GM10248 (cell line): Measurements from ENCODE around the gene STAMBPL1.

Source experiments
- CTCF ChIA-PET: fragments of 300-600 bp; sonication (Branson Sonifier 250); formaldehyde crosslinking; extraction: SDS; loops from one replicate; lab custom pipeline; 2021; ENCODE audit warnings: antibody characterized with exemption; lab: Yijun Ruan, JAX
- POLR2A ChIA-PET: fragments of 350-650 bp; sonication (Branson Sonifier 250); formaldehyde crosslinking; extraction: SDS; loops from one replicate; lab custom pipeline; 2020; ENCODE audit warnings: antibody characterized with exemption; lab: Yijun Ruan, JAX
- DNase-seq: peaks from one replicate; pipeline ENCODE4 v3.0.0; 2012; ENCODE audit errors: extremely low spot score
- TF ChIP-seq, protein P1 (sequence below): IDR thresholded peaks from 2 replicates; pipeline ENCODE4 v1.5.1; 2012; ENCODE audit warnings: mild to moderate bottlenecking, low read depth; ENCODE audit errors: extremely low read depth, missing control alignments, control extremely low read depth

The STAMBPL1 gene

GRCh38 chr10:88893611-88894010 lies 13.6 kb downstream of the STAMBPL1 start:
- ChIA-PET CTCF (interaction anchor here (1.0 to 1.9 kb wide), 2 partner anchors 39 to 121 kb away, joined by 3 to 8 read pairs; no protein-coding TSS in a partner anchor), POLR2A (no interaction called here)
- no peak for DNase-seq
- TF ChIP-seq, protein P1, sequence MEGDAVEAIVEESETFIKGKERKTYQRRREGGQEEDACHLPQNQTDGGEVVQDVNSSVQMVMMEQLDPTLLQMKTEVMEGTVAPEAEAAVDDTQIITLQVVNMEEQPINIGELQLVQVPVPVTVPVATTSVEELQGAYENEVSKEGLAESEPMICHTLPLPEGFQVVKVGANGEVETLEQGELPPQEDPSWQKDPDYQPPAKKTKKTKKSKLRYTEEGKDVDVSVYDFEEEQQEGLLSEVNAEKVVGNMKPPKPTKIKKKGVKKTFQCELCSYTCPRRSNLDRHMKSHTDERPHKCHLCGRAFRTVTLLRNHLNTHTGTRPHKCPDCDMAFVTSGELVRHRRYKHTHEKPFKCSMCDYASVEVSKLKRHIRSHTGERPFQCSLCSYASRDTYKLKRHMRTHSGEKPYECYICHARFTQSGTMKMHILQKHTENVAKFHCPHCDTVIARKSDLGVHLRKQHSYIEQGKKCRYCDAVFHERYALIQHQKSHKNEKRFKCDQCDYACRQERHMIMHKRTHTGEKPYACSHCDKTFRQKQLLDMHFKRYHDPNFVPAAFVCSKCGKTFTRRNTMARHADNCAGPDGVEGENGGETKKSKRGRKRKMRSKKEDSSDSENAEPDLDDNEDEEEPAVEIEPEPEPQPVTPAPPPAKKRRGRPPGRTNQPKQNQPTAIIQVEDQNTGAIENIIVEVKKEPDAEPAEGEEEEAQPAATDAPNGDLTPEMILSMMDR, result no peak

- no peak for DNase-seq
- ChIA-PET POLR2A (no interaction called here), CTCF (interaction anchor here (0.7 to 2.5 kb wide), 9 partner anchors 10 to 60 kb away, joined by 3 to 17 read pairs (median 4); partner anchors contain the start of gene STAMBPL1)
- TF ChIP-seq, protein P1, result no peak
Measured at GRCh38 chr10:88895250-88895649, 15.2 kb downstream of the STAMBPL1 start.

DNA sequence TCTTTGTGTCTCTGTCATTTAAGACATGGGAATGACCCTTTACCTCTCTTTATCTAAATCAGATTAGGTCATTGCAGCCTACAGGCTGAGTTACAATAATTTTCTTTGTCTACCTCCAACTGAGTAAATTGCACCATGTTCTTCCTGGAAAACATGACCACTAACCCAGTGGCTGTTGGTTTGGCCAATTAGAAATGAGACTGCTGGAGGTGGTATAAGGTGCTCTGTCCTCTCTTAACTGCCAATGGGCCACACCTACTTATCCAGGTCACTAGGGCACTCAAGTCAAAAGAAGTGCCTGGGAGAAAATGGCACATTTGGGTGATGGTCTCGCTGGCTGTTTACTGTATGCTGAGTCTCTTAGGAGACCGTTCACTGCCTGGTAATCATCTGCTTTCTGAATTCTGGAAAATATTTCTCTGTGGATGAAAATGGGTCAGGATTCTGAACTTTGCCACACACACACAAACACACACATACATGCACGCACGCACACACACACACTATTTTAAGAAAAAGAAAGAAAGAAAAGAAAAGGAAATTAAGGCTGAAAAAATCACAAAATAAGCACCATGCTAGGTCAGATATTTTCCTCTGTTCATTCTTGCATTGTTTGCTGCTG lies 16.4 kb downstream of the STAMBPL1 start:
- POLR2A ChIA-PET, result no interaction called here
- TF ChIP-seq, protein P1, result no peak
- CTCF ChIA-PET, result interaction anchor here (0.8 to 6.7 kb wide), 8 partner anchors 10 to 91 kb away, joined by 3 to 69 read pairs (median 16); partner anchors contain the start of gene STAMBPL1
- DNase-seq, result no peak

DNA sequence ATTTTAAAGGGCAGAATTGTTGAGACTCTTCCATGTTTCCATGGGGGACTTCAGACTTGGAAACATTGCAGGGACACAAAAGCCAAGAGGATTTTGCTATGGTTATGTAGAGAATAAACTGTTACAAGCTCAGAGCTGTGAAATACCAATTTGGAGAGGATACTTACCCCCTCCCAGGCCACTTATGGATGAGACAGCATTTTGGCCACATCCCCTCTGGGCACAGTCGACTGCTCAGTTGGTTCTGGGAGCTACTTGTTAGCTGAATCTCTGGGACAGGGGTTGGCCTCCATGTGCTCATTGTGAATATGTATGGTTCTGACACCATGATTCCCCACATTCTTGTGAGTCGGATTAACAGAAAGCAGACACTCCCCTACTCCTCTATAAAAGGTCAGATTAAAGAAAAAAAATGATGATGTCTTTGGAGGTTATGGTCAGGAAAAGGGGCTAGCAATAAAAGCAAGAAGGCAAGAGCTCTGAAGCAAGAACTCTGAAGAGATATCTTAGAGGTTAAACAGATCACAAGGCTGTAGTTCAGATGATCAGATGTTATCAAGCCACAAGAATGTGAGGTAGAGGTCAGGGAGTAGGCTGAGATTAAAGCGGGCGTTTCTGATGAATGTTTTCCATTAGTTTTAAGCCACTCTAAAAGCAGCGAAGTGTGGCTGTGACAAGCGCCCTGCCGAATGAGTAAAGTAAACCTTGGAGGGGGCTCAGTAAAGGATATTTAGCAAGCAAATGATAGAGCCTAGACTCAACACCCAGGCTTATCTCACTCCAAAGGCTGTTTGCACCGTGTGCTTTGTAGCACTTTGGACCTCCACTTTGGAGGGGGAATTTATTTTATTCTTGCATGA lies 17.2 kb downstream of the STAMBPL1 start:
- ChIA-PET CTCF (interaction anchor here (0.8 to 6.7 kb wide), 6 partner anchors 11 to 90 kb away, joined by 3 to 69 read pairs (median 5); partner anchors contain the start of gene STAMBPL1), POLR2A (no interaction called here)
- TF ChIP-seq, protein P1, result no peak
- DNase-seq, result no peak

- ChIA-PET POLR2A (no interaction called here), CTCF (interaction anchor here (1.1 to 6.7 kb wide), 7 partner anchors 9 to 320 kb away, joined by 3 to 69 read pairs (median 6); partner anchors contain the start of gene STAMBPL1)
- TF ChIP-seq, protein P1, result no peak
Measured at GRCh38 chr10:88898727-88899126, 18.7 kb downstream of the STAMBPL1 start.

DNA sequence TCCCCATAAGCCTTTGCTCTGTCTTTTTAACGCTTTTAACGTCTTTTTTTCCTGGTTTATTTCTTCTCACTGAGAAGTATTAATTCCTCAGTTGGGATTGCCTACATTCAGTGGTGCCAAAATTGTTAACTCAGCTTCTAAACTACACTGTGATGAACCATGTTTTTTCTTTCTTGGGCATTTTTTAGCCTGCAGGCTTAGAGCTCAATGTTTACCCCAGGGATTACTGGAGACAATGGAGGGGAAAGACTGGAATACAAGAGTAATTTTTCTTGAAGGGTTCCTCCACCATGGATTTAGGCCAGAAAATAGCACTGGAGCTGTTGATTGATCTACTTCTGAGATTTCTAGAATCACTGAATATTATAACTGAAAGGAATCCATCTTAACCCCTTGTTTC lies 19.8 kb downstream of the STAMBPL1 start:
- no peak for DNase-seq
- ChIA-PET CTCF (interaction anchor here (0.9 to 6.7 kb wide), 7 partner anchors 8 to 336 kb away, joined by 3 to 69 read pairs (median 6); no protein-coding TSS in a partner anchor), POLR2A (no interaction called here)
- TF ChIP-seq, protein P1, result no peak

More at GRCh38 chr10:88898727-88899126, 18.7 kb downstream of the STAMBPL1 start:
- DNase-seq, result no peak
